Esophagus muscularis mucosa (tissue), 3 donors: ENCODE data around the gene KRT71.

ENCODE experiments used
- POLR2AphosphoS5 ChIP-seq, 2 donors: sonication (generic); formaldehyde crosslinking; IDR thresholded peaks; one replicate each; pipeline ENCODE4 v1.6.1; 2017; ENCODE audit warnings: antibody characterized with exemption in 2 of 2
- TF ChIP-seq, protein P1 (sequence below), 3 experiments: fragments of 200-600 bp in 2 of 3; fragments of 450-650 bp in 1 of 3; sonication (generic) in 2 of 3; IDR thresholded peaks; one replicate each; pipeline ENCODE4 v1.5.1; 2017 to 2019; ENCODE audit warnings: antibody characterized with exemption in 3 of 3, mild to moderate bottlenecking in 2 of 3, moderate library complexity in 1 of 3

DNA sequence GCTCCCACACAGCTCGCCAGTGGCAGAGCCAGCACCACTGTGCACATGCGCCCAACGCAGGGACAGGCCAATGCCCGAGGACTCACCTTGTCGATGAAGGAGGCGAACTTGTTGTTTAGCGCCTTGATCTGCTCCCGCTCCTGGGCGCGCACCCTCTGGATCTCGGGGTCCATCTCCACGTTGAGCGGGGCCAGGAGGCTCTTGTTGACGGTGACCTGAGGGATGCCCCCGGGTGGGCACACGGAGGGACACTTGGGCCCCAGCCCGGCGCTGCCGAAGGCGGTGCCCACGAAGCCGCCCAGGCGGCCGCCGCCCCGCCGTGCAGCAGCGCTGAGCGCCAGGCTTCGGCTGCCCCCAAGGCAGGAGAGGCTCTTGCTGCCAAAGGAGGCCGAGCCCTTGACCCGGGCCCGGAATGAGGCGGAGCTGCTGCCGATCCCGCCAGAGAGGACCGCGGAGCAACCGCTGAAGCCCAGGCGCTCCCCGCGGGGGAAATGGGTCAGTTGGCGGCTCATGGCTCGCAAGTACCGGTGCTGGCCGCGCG is 48.1 kb upstream of the KRT71 start, which contains the start of gene KRT72:
- no peak for TF ChIP-seq POLR2AphosphoS5 (IDR thresholded peaks at IDR 0.05)
- TF ChIP-seq, protein P1, sequence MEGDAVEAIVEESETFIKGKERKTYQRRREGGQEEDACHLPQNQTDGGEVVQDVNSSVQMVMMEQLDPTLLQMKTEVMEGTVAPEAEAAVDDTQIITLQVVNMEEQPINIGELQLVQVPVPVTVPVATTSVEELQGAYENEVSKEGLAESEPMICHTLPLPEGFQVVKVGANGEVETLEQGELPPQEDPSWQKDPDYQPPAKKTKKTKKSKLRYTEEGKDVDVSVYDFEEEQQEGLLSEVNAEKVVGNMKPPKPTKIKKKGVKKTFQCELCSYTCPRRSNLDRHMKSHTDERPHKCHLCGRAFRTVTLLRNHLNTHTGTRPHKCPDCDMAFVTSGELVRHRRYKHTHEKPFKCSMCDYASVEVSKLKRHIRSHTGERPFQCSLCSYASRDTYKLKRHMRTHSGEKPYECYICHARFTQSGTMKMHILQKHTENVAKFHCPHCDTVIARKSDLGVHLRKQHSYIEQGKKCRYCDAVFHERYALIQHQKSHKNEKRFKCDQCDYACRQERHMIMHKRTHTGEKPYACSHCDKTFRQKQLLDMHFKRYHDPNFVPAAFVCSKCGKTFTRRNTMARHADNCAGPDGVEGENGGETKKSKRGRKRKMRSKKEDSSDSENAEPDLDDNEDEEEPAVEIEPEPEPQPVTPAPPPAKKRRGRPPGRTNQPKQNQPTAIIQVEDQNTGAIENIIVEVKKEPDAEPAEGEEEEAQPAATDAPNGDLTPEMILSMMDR (IDR thresholded peaks at IDR 0.05), result no peak
